Liver (tissue), 9 donors: ENCODE measurements around the gene INPP5F. TPM values are rescaled to one million over a fixed set of nuclear protein-coding genes. Genes with fewer than 3 reads are reported as not detected.

Experiments
- DNase-seq: peaks from one replicate; pipeline ENCODE4 v3.0.0-alpha.2; 2017; ENCODE audit warnings: low spot score
- H3K27ac ChIP-seq, 2 donors: one replicate each; pipeline ENCODE4 v1.7.0; 2013; ENCODE audit warnings: inconsistent platforms in 2 of 2, low read length in 2 of 2, control low read depth in 1 of 2, low read depth in 1 of 2, mild to moderate bottlenecking in 1 of 2
- H3K27me3 ChIP-seq, 4 donors: one replicate each; pipeline versions ENCODE4 v1.6.1 to v1.7.0; 2013; ENCODE audit warnings: low read length in 3 of 4, inconsistent platforms in 1 of 4, mild to moderate bottlenecking in 1 of 4, moderate library complexity in 1 of 4; ENCODE audit not compliant: control insufficient read depth in 4 of 4, insufficient read depth in 4 of 4
- H3K36me3 ChIP-seq, 4 donors: one replicate each; pipeline versions ENCODE4 v1.6.1 to v1.7.0; 2013; ENCODE audit warnings: low read length in 3 of 4, mild to moderate bottlenecking in 3 of 4, low read depth in 1 of 4, moderate library complexity in 1 of 4; ENCODE audit not compliant: control insufficient read depth in 4 of 4, insufficient read depth in 3 of 4
- H3K4me1 ChIP-seq, 4 donors: one replicate each; pipeline versions ENCODE4 v1.6.1 to v1.7.0; 2013; ENCODE audit warnings: low read length in 3 of 4, mild to moderate bottlenecking in 3 of 4, moderate library complexity in 1 of 4; ENCODE audit not compliant: control insufficient read depth in 4 of 4, insufficient read depth in 4 of 4
- H3K4me3 ChIP-seq, 3 donors: one replicate each; pipeline versions ENCODE4 v1.6.1 to v1.7.0; 2013; ENCODE audit warnings: low read length in 3 of 3, control low read depth in 1 of 3, low read depth in 1 of 3, mild to moderate bottlenecking in 1 of 3
- H3K9ac ChIP-seq, 2 donors: one replicate each; pipeline ENCODE4 v1.7.0; 2013; ENCODE audit warnings: low read length in 2 of 2, mild to moderate bottlenecking in 2 of 2, moderate library complexity in 2 of 2, control low read depth in 1 of 2, low read depth in 1 of 2
- H3K9me3 ChIP-seq, 4 donors: one replicate each; pipeline versions ENCODE4 v1.6.1 to v1.7.0; 2013; ENCODE audit warnings: low read length in 3 of 4; ENCODE audit not compliant: control insufficient read depth in 4 of 4
- ATF3 ChIP-seq: IDR thresholded peaks from 2 replicates; pipeline ENCODE4 v1.6.1; 2016; ENCODE audit warnings: antibody characterized with exemption
- CTCF ChIP-seq: fragments of 150-350 bp; IDR thresholded peaks from 2 replicates; pipeline ENCODE4 v1.5.1; 2017; ENCODE audit warnings: improper control_type of control experiment, low read depth, low read length; ENCODE audit not compliant: missing input control
- EGR1 ChIP-seq, 2 donors: IDR thresholded peaks; 2 replicates each; pipeline ENCODE4 v1.6.1; 2016 to 2018; ENCODE audit warnings: antibody characterized with exemption in 2 of 2, low read depth in 2 of 2
- FOXA2 ChIP-seq: IDR thresholded peaks from 2 replicates; pipeline ENCODE4 v1.6.1; 2016; ENCODE audit warnings: antibody characterized with exemption
- GABPA ChIP-seq, 2 donors: IDR thresholded peaks in 1 of 2; conservative IDR thresholded peaks in 1 of 2; 2 replicates each; pipeline ENCODE4 v1.6.1; 2016; ENCODE audit warnings: antibody characterized with exemption in 2 of 2, mild to moderate bottlenecking in 1 of 2, moderate library complexity in 1 of 2
- HNF4G ChIP-seq: IDR thresholded peaks from 2 replicates; pipeline ENCODE4 v1.6.1; 2016; ENCODE audit warnings: antibody characterized with exemption
- JUND ChIP-seq, 2 donors: IDR thresholded peaks; 2 replicates each; pipeline ENCODE4 v1.6.1; 2016; ENCODE audit warnings: antibody characterized with exemption in 2 of 2
- MAX ChIP-seq: IDR thresholded peaks from 2 replicates; pipeline ENCODE4 v1.6.1; 2016; ENCODE audit warnings: antibody characterized with exemption
- NR2F2 ChIP-seq: IDR thresholded peaks from 2 replicates; pipeline ENCODE4 v1.6.1; 2016; ENCODE audit warnings: antibody characterized with exemption
- REST ChIP-seq: IDR thresholded peaks from 2 replicates; pipeline ENCODE4 v1.6.1; 2016; ENCODE audit warnings: antibody characterized with exemption, mild to moderate bottlenecking
- RXRA ChIP-seq, 2 donors: IDR thresholded peaks; 2 replicates each; pipeline ENCODE4 v1.6.1; 2017 to 2018; ENCODE audit warnings: antibody characterized with exemption in 2 of 2, mild to moderate bottlenecking in 1 of 2
- SP1 ChIP-seq: IDR thresholded peaks from 2 replicates; pipeline ENCODE4 v1.6.1; 2018; ENCODE audit warnings: antibody characterized with exemption, mild to moderate bottlenecking
- TAF1 ChIP-seq: conservative IDR thresholded peaks from 2 replicates; pipeline ENCODE4 v1.6.1; 2016; ENCODE audit warnings: antibody characterized with exemption, mild to moderate bottlenecking
- YY1 ChIP-seq: IDR thresholded peaks from 2 replicates; pipeline ENCODE4 v1.6.1; 2016; ENCODE audit warnings: antibody characterized with exemption, mild to moderate bottlenecking
- ZBTB33 ChIP-seq: IDR thresholded peaks from 2 replicates; pipeline ENCODE4 v1.6.1; 2016; ENCODE audit warnings: antibody characterized with exemption
- WGBS: extraction: QIAGEN DNeasy Blood & Tissue Kit; methylation state at CpG from one replicate; pipeline ENCODE4 v1.1.7; 2013; 5-methylcytosine and 5-hydroxymethylcytosine counted together
- polyA plus RNA-seq, 2 donors: library from polyadenylated mRNA; stranded (reverse) in 1 of 2; unstranded in 1 of 2; fragments of 200-250 nt in 1 of 2; fragments of >200 nt in 1 of 2; fragmentation: Nextera tagmentation in 1 of 2; extraction: Ambion mirVana in 1 of 2; gene quantifications; one replicate each; pipeline versions ENCODE4 v1.2.1 to v1.2.3, GENCODE V29; 2013 to 2015
- total RNA-seq, 2 donors: library from RNA; depleted of rRNA; stranded (reverse); fragments of >200 nt; gene quantifications; one replicate each; pipeline ENCODE4 v1.2.3, GENCODE V29; 2014
- donor health status: healthy.
- donor health status: healthy.
- donor health status: healthy.
- donor health status: healthy.
- donor health status: healthy.

Gene INPP5F
- total and polyA plus RNA-seq, 4 donors, result 1.1 to 8.1 (median 2.1) TPM

- H3K9ac ChIP-seq, result no peak overlapping the region
- H3K27ac ChIP-seq, result no peak overlapping the region
- H3K9me3 ChIP-seq, result no peaks in the 10 kb centered on the region
- H3K36me3 ChIP-seq, result no peaks in the 10 kb centered on the region
- H3K27me3 ChIP-seq, result no peaks in the 10 kb centered on the region
- no peak overlapping the region for H3K4me3 ChIP-seq
- H3K4me1 ChIP-seq, result no peaks in the 10 kb centered on the region
- WGBS, result 95% methylated on average over 8 of the region's 8 CpGs
- TF ChIP-seq TAF1 (no peak), NR2F2 (no peak), YY1 (no peak), SP1 (no peak), JUND (IDR thresholded peaks at IDR 0.05) (no peak), MAX (no peak), HNF4G (no peak), EGR1 (IDR thresholded peaks at IDR 0.05; ENCODE audit: low read depth in 2 of 2) (no peak)
- DNase-seq, result no peak
Measured at GRCh38 chr10:119762805-119763798, 37.3 kb downstream of the INPP5F start.

GRCh38 chr10:119768455-119769094 lies 42.7 kb downstream of the INPP5F start:
- Histone ChIP-seq H3K9me3 (no peaks in the 10 kb centered on the region), H3K36me3 (no peaks in the 10 kb centered on the region), H3K4me1 (peaks cover 0 to 2% (median 0%) of the 10 kb centered on the region in 4 donors), H3K27me3 (no peaks in the 10 kb centered on the region), H3K4me3 (no peak overlapping the region), H3K9ac (no peak overlapping the region), H3K27ac (no peak overlapping the region)
- TF ChIP-seq ATF3 (no peak), NR2F2 (no peak), RXRA (IDR thresholded peaks at IDR 0.05) (no peak), ZBTB33 (no peak), GABPA (IDR thresholded peaks at IDR 0.05 in 1 of 2, conservative IDR thresholded peaks at IDR 0.05 in 1 of 2) (no peak), CTCF (no peak), FOXA2 (no peak), TAF1 (no peak), JUND (IDR thresholded peaks at IDR 0.05) (no peak), EGR1 (IDR thresholded peaks at IDR 0.05; ENCODE audit: low read depth in 2 of 2) (no peak), YY1 (no peak), MAX (no peak), REST (no peak), SP1 (no peak), HNF4G (no peak)
- 81% methylated on average over 4 of the region's 4 CpGs for WGBS
- DNase-seq, result no peak
